Central memory CD8-positive, alpha-beta T cell (primary cell): Measurements from ENCODE around the gene MYRF.

Experiments used
- ATAC-seq: fragments of 150-1000 bp; cut with Tn5 transposase; replicated peaks from 2 replicates; pipeline ENCODE4 v1.10.0; 2022; ENCODE audit warnings: mild to moderate bottlenecking, moderate FRiP score, moderate number of reproducible peaks; ENCODE audit not compliant: poor library complexity, severe bottlenecking; ENCODE audit errors: extremely low read depth
- DNase-seq, 2 donors: peaks; one replicate each; pipeline ENCODE4 v3.0.0; 2021; ENCODE audit warnings: low spot score in 2 of 2
- H3K27ac Mint-ChIP-seq: one replicate; pipeline ENCODE4 v1.8.0; 2022; ENCODE audit warnings: low read depth, mild to moderate bottlenecking, moderate library complexity, mixed read lengths
- H3K27me3 Mint-ChIP-seq: one replicate; pipeline ENCODE4 v1.8.0; 2022; ENCODE audit warnings: mixed read lengths
- H3K36me3 Mint-ChIP-seq: one replicate; pipeline ENCODE4 v1.8.0; 2022; ENCODE audit warnings: mild to moderate bottlenecking, moderate library complexity, mixed read lengths; ENCODE audit not compliant: insufficient read depth
- H3K4me1 Mint-ChIP-seq: one replicate; pipeline ENCODE4 v1.8.0; 2022; ENCODE audit warnings: mixed read lengths
- H3K4me3 Mint-ChIP-seq: one replicate; pipeline ENCODE4 v1.8.0; 2022; ENCODE audit warnings: mild to moderate bottlenecking, moderate library complexity, mixed read lengths
- H3K9me3 Mint-ChIP-seq: one replicate; pipeline ENCODE4 v1.8.0; 2022; ENCODE audit warnings: mixed read lengths

MYRF gene

GRCh38 chr11:61778920-61779650, 26.6 kb downstream of the MYRF start:
- Mint-ChIP-seq H3K27ac (peak overlapping the region; percentile 51), H3K4me1 (peaks cover 20% of the 10 kb centered on the region)

GRCh38 chr11:61779666-61780525, 27.5 kb downstream of the MYRF start:
- Mint-ChIP-seq H3K27me3 (no peaks in the 10 kb centered on the region), H3K27ac (no peak overlapping the region), H3K9me3 (no peaks in the 10 kb centered on the region), H3K4me1 (peaks cover 20% of the 10 kb centered on the region), H3K4me3 (no peak overlapping the region), H3K36me3 (peaks cover 2% of the 10 kb centered on the region)
- DNase-seq (no peak), ATAC-seq (no peak)

More at GRCh38 chr11:61778920-61779650, 26.6 kb downstream of the MYRF start:
- H3K36me3 Mint-ChIP-seq: peaks cover 2% of the 10 kb centered on the region
- ATAC-seq: no peak
- H3K9me3 Mint-ChIP-seq: no peaks in the 10 kb centered on the region
- H3K4me3 Mint-ChIP-seq: no peak overlapping the region
- no peak for DNase-seq
- H3K27me3 Mint-ChIP-seq: no peaks in the 10 kb centered on the region

GRCh38 chr11:61780581-61781162, 28.2 kb downstream of the MYRF start:
- Mint-ChIP-seq H3K9me3 (no peaks in the 10 kb centered on the region), H3K4me1 (peaks cover 14% of the 10 kb centered on the region), H3K27me3 (no peaks in the 10 kb centered on the region), H3K36me3 (peaks cover 3% of the 10 kb centered on the region), H3K27ac (no peak overlapping the region), H3K4me3 (no peak overlapping the region)
- no peak for DNase-seq
- no peak for ATAC-seq

- Mint-ChIP-seq H3K4me3 (no peak overlapping the region), H3K27me3 (no peaks in the 10 kb centered on the region), H3K4me1 (peaks cover 6% of the 10 kb centered on the region), H3K36me3 (peaks cover 2% of the 10 kb centered on the region), H3K9me3 (no peaks in the 10 kb centered on the region), H3K27ac (no peak overlapping the region)
- ATAC-seq: no peak
- DNase-seq: no peak
Measured at GRCh38 chr11:61781585-61781984, 29.1 kb downstream of the MYRF start.

- ATAC-seq: no peak
- Mint-ChIP-seq H3K4me1 (peaks cover 4% of the 10 kb centered on the region), H3K36me3 (peaks cover 2% of the 10 kb centered on the region), H3K27ac (no peak overlapping the region), H3K9me3 (no peaks in the 10 kb centered on the region), H3K27me3 (no peaks in the 10 kb centered on the region), H3K4me3 (no peak overlapping the region)
- no peak for DNase-seq
Measured at GRCh38 chr11:61782299-61782698, 29.9 kb downstream of the MYRF start.

- Mint-ChIP-seq H3K27ac (peak overlapping the region; percentile 42), H3K27me3 (no peaks in the 10 kb centered on the region), H3K4me3 (no peak overlapping the region), H3K4me1 (peaks cover 3% of the 10 kb centered on the region), H3K36me3 (peaks cover 7% of the 10 kb centered on the region), H3K9me3 (no peaks in the 10 kb centered on the region)
- no peak for ATAC-seq
- DNase-seq: no peak
Measured at GRCh38 chr11:61782841-61783240, 30.4 kb downstream of the MYRF start.

GRCh38 chr11:61783717-61784505, 31.5 kb downstream of the MYRF start:
- H3K36me3 Mint-ChIP-seq: peaks cover 10% of the 10 kb centered on the region

GRCh38 chr11:61784506-61784805, 32.0 kb downstream of the MYRF start:
- Mint-ChIP-seq H3K27ac (peak overlapping the region; percentile 87), H3K27me3 (no peaks in the 10 kb centered on the region), H3K9me3 (no peaks in the 10 kb centered on the region), H3K4me1 (peaks cover 10% of the 10 kb centered on the region), H3K36me3 (peaks cover 11% of the 10 kb centered on the region), H3K4me3 (no peak overlapping the region)
- no peak for ATAC-seq
- DNase-seq: no peak

More at GRCh38 chr11:61783717-61784505, 31.5 kb downstream of the MYRF start:
- peak overlapping the region; percentile 87 for H3K27ac Mint-ChIP-seq
- H3K4me1 Mint-ChIP-seq: peaks cover 7% of the 10 kb centered on the region
- H3K4me3 Mint-ChIP-seq: no peak overlapping the region
- ATAC-seq (no peak), DNase-seq (no peak)
- no peaks in the 10 kb centered on the region for H3K9me3 Mint-ChIP-seq
- no peaks in the 10 kb centered on the region for H3K27me3 Mint-ChIP-seq

GRCh38 chr11:61785837-61786402, 33.5 kb downstream of the MYRF start:
- ATAC-seq (no peak), DNase-seq (no peak)
- Mint-ChIP-seq H3K4me3 (no peak overlapping the region), H3K27ac (no peak overlapping the region), H3K27me3 (no peaks in the 10 kb centered on the region), H3K4me1 (peaks cover 20% of the 10 kb centered on the region), H3K9me3 (no peaks in the 10 kb centered on the region), H3K36me3 (peaks cover 11% of the 10 kb centered on the region)

GRCh38 chr11:61787928-61788491, 35.6 kb downstream of the MYRF start:
- ATAC-seq (no peak), DNase-seq (no peak)
- Mint-ChIP-seq H3K27ac (no peak overlapping the region), H3K36me3 (peaks cover 16% of the 10 kb centered on the region), H3K27me3 (no peaks in the 10 kb centered on the region), H3K4me1 (peaks cover 32% of the 10 kb centered on the region), H3K4me3 (no peak overlapping the region), H3K9me3 (no peaks in the 10 kb centered on the region)

GRCh38 chr11:61791737-61792309, 39.4 kb downstream of the MYRF start:
- Mint-ChIP-seq H3K4me1 (peaks cover 32% of the 10 kb centered on the region), H3K9me3 (no peaks in the 10 kb centered on the region), H3K27me3 (no peaks in the 10 kb centered on the region), H3K36me3 (peaks cover 19% of the 10 kb centered on the region), H3K27ac (peak overlapping the region; percentile 96), H3K4me3 (peak overlapping the region; percentile 89)
- ATAC-seq: peak; percentile 26
- no peak for DNase-seq
